ENCODE measurements around the gene OPRL1. TPM values are rescaled to one million over a fixed set of nuclear protein-coding genes. Genes with fewer than 3 reads are reported as not detected.

The OPRL1 gene
- total and polyA plus RNA-seq, 4 donors: 5.2 to 26.3 (median 18.6) TPM

DNA sequence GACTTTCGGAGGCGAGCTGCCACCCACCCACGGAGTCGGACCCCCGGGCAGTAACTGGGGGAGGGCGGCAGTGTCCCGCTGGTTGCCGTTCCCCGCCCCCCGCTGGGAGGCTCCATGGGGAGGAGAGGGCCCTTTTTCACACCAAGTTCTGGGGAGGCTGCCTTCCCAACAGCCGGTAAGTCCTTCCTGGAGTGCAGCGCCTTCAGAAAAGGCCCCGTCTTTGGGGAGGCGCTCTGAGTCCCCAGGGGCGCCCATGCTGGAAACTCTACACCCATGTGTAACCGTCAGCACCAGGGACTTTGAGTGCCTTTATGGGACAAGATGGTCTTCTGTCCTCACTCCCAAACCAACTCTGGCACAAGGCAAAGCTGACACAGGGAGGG, 30.0 kb upstream of the OPRL1 start:
- no peaks in the 10 kb centered on the region for H3K9me3 ChIP-seq (ENCODE audit: control insufficient read depth, insufficient read depth, low read length)
- peaks cover 39% of the 10 kb centered on the region for H3K4me1 ChIP-seq (ENCODE audit: control insufficient read depth, insufficient read depth, low read length)
- H3K27ac ChIP-seq (ENCODE audit: low read depth, low read length): peak overlapping the region; percentile 15
- 15% methylated on average over 15 of the region's 16 CpGs for WGBS (ENCODE audit: insufficient coverage)
- peaks cover 63% of the 10 kb centered on the region for H3K27me3 ChIP-seq (ENCODE audit: control insufficient read depth, insufficient read depth, low read length)
- H3K36me3 ChIP-seq (ENCODE audit: control insufficient read depth, insufficient read depth, low read length): no peaks in the 10 kb centered on the region
- no peak for DNase-seq (ENCODE audit: low read depth in 4 of 6, low spot score in 6 of 6)
- H3K4me3 ChIP-seq (ENCODE audit: low read depth, low read length): no peak overlapping the region

DNA sequence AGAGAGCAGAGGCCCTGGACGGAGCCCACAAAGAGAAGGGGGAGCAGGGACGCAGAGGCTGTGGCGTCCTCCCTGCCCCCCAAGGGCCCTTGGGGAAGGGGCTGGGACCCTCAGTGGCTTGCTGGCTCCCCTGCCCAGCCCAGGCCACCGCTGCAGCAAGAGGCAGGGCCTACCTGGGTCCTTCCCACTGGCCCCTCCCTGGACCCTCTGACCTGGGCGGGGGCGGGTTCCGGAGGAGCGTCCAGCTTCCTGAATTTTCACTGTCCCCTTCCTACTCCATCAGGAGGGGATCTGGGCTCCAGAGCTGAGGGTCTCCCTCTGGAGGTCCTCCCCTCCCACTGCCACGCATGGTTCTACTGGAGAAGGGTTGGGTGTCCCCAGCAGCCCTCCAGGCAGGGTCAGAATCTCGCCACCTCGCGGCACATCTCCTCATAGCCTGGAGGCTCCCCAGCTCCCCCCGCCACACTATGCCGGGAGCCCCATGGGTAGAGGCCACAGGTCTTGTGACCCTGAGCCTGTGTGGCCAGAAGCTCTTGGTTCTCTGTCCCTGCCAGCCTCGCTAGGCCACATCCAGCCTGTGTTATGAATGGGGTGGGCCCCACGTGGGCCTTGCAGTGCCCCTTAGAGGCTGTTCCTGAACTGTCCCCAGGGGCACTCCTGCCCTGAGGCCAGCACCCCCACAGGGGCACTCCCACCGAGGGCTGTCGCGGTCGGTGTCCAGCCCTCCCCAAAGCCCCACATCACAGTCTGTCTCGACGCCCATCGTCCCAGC, 29.4 kb upstream of the OPRL1 start:
- peaks cover 41% of the 10 kb centered on the region for H3K4me1 ChIP-seq (ENCODE audit: control insufficient read depth, insufficient read depth, low read length)
- 68% methylated on average over 22 of the region's 23 CpGs for WGBS (ENCODE audit: insufficient coverage)
- no peak overlapping the region for H3K4me3 ChIP-seq (ENCODE audit: low read depth, low read length)
- no peak for DNase-seq (ENCODE audit: low read depth in 4 of 6, low spot score in 6 of 6)
- peak overlapping the region; percentile 15 for H3K27ac ChIP-seq (ENCODE audit: low read depth, low read length)
- H3K36me3 ChIP-seq (ENCODE audit: control insufficient read depth, insufficient read depth, low read length): no peaks in the 10 kb centered on the region
- H3K27me3 ChIP-seq (ENCODE audit: control insufficient read depth, insufficient read depth, low read length): peaks cover 58% of the 10 kb centered on the region
- H3K9me3 ChIP-seq (ENCODE audit: control insufficient read depth, insufficient read depth, low read length): no peaks in the 10 kb centered on the region

DNA sequence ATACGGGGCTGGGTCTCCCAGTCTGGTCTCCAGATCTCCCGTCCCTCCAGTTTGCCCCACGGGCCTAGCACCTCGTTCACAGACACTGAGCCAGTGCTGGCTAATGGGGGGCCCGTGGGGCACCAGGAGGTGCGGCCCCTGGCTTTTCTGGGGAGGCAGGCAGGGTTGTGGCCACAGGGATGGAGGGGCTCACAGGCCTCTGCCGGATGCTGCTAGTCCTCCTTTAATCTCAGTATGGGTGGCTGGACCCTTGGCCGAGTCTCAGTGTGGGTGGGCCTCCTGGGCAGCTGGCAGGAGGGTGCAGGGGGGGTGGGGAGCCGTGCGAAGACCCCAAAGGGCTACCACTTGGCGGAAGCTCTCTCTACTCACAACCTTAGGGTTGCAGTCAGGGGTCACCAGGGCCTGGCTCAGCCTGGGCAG, 28.8 kb upstream of the OPRL1 start:
- no peak for DNase-seq (ENCODE audit: low read depth in 4 of 6, low spot score in 6 of 6)
- peak overlapping the region; percentile 15 for H3K27ac ChIP-seq (ENCODE audit: low read depth, low read length)
- no peaks in the 10 kb centered on the region for H3K9me3 ChIP-seq (ENCODE audit: control insufficient read depth, insufficient read depth, low read length)
- peaks cover 57% of the 10 kb centered on the region for H3K27me3 ChIP-seq (ENCODE audit: control insufficient read depth, insufficient read depth, low read length)
- H3K4me1 ChIP-seq (ENCODE audit: control insufficient read depth, insufficient read depth, low read length): peaks cover 47% of the 10 kb centered on the region
- WGBS (ENCODE audit: insufficient coverage): 84% methylated on average over 11 of the region's 11 CpGs
- no peak overlapping the region for H3K4me3 ChIP-seq (ENCODE audit: low read depth, low read length)
- no peaks in the 10 kb centered on the region for H3K36me3 ChIP-seq (ENCODE audit: control insufficient read depth, insufficient read depth, low read length)

DNA sequence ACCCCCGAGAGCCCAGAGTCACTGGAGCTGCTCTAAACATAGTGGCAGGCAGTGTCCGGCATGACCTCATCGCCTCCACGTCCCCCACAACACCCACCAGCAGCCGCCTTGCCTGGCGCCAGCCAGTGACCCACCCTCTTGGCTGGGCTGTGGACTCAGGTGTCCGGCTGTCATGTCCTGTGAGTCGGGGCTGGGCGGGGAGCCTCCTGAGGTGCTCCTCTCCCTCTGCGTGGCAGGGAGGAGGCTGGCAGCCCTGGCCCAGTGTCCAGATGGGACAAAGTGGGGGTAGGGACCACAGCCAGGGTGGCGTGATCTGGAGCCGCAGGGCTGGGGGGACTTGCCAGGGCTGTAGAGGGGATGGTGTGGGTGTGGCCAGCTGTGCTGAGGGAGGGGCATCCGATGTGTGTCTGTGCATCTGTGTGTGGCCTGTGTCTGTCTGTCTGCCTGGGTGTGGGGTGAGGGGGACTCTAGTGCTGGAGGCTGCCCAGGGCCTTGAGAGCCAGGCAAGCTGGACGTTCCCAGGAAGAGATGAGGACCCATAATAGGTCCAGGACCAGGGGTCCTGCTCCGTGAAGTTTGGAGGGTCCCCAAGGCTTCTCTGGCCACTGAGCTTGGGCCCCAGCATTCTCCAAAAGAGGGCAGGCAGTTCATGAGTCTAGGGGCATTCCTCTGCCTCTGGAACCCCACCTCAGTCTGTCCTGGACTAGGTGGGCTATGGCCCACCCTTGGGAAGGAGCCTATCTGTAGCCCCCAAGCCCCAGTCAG, 28.1 kb upstream of the OPRL1 start:
- Histone ChIP-seq H3K27ac (ENCODE audit: low read depth, low read length) (peak overlapping the region; percentile 15), H3K4me1 (ENCODE audit: control insufficient read depth, insufficient read depth, low read length) (peaks cover 54% of the 10 kb centered on the region), H3K4me3 (ENCODE audit: low read depth, low read length) (no peak overlapping the region), H3K36me3 (ENCODE audit: control insufficient read depth, insufficient read depth, low read length) (no peaks in the 10 kb centered on the region), H3K27me3 (ENCODE audit: control insufficient read depth, insufficient read depth, low read length) (peaks cover 50% of the 10 kb centered on the region), H3K9me3 (ENCODE audit: control insufficient read depth, insufficient read depth, low read length) (no peaks in the 10 kb centered on the region)
- 87% methylated on average over 14 of the region's 15 CpGs for WGBS (ENCODE audit: insufficient coverage)
- DNase-seq (ENCODE audit: low read depth in 4 of 6, low spot score in 6 of 6): no peak

DNA sequence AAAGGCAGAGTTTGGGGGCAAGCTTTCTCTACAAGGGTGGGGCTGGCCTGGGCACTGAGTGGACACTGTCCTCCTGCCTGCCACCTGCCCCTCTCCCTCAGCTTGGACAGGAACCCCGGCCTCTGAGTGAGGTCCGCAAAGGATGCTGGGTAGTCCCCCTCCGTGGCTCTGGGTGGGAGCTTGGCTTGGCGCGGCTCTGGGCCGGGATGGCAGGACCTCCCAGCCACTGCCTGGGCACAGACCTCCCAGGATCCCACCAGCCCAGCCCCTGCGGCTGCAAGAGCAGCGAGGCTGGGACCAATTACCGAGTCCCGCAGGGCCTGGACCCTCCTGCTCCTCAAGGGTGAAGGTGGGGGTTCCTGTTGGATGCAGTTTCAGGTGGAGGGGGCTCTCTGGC, 27.6 kb upstream of the OPRL1 start:
- Histone ChIP-seq H3K36me3 (ENCODE audit: control insufficient read depth, insufficient read depth, low read length) (no peaks in the 10 kb centered on the region), H3K9me3 (ENCODE audit: control insufficient read depth, insufficient read depth, low read length) (no peaks in the 10 kb centered on the region), H3K4me3 (ENCODE audit: low read depth, low read length) (no peak overlapping the region), H3K27me3 (ENCODE audit: control insufficient read depth, insufficient read depth, low read length) (peaks cover 49% of the 10 kb centered on the region), H3K4me1 (ENCODE audit: control insufficient read depth, insufficient read depth, low read length) (peaks cover 60% of the 10 kb centered on the region), H3K27ac (ENCODE audit: low read depth, low read length) (no peak overlapping the region)
- no peak for DNase-seq (ENCODE audit: low read depth in 4 of 6, low spot score in 6 of 6)
- WGBS (ENCODE audit: insufficient coverage): 89% methylated on average over 7 of the region's 10 CpGs

DNA sequence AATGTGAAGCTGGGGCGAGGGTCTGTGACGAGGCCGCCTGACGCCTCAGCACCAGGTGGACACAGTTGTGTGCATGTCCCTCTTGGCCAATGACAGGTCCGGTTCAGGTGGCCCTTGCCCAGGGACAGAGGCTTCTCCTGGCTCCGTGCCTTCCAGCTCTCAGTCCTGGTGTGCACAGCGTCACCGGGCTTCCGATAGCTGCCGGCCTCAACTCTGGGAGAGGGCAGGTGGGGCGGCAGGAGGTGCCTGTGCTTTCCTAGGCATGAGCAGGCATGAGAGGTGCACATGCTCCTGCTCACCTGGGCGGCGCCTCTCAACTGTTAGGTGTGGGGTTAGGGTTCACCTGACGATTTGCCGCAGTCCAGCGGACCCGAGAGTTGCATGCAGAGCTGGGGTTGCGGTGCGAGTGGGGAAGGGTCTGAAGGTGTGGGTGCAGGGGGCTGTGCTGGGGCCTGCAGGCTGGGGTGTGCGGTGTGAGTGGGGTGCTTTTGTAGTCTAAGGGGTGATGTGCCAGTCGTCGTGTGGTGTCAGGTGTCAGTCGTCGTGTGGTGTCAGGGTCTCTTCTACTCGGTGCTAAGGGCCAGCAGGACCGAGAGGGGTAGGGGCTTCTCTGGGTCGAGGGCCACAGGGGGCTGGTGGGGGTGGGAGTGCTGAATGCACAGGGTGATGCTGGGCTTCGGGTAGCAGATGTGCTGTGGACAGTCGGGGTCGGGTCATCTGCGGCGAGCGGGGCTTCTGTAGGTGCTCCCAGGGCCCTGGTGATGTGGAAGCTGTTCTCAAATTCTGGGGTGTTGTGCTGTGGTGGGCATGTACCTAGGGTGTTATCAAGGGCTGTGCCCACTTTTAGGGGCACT, 26.7 kb upstream of the OPRL1 start:
- Histone ChIP-seq H3K4me1 (ENCODE audit: control insufficient read depth, insufficient read depth, low read length) (peaks cover 62% of the 10 kb centered on the region), H3K9me3 (ENCODE audit: control insufficient read depth, insufficient read depth, low read length) (no peaks in the 10 kb centered on the region), H3K27ac (ENCODE audit: low read depth, low read length) (no peak overlapping the region), H3K27me3 (ENCODE audit: control insufficient read depth, insufficient read depth, low read length) (peaks cover 42% of the 10 kb centered on the region), H3K36me3 (ENCODE audit: control insufficient read depth, insufficient read depth, low read length) (no peaks in the 10 kb centered on the region), H3K4me3 (ENCODE audit: low read depth, low read length) (no peak overlapping the region)
- WGBS (ENCODE audit: insufficient coverage): 75% methylated on average over 33 of the region's 33 CpGs
- no peak for DNase-seq (ENCODE audit: low read depth in 4 of 6, low spot score in 6 of 6)

DNA sequence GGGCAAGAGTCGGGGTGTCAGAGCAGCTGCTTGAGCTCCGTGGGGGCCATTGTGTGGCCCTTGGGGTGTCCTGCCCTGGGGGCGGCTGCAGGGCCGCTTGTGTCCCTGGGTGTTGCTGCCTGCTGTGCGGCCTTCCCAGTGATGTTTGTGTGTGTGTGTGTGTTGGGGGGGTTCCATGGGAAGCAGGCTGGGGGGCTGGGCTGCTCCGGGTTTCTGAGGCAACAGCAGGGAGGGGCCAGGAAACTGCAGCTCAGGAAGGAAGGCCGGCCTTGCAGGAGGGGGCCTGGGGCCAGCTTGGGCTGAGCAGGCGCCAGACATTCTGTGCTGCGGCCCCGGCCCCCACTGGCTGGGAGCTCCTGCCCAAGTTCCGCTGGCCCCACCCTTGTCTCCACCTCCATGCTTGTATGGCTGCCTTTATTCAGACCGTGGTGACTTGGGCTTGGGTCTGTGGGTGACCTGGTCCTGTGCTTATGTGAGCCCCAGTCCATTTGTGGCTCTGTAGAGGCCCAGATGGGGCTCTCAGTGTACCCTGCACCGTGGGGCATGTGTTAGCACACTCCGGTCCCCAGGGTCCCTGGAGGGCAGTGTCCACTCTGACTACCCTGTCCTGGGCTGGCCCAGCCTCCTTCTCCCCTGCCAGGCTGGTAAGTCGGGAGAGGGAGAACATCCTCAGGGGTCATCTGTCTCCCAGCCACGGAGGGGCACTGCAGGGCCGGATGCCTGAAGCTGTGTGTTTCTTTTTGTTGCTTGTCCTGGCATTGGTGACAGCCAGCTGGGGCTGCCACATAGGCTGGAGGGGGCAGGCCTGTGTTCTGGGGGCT, 25.8 kb upstream of the OPRL1 start:
- peak overlapping the region; percentile 45 for H3K27ac ChIP-seq (ENCODE audit: low read depth, low read length)
- no peaks in the 10 kb centered on the region for H3K36me3 ChIP-seq (ENCODE audit: control insufficient read depth, insufficient read depth, low read length)
- WGBS (ENCODE audit: insufficient coverage): 34% methylated on average over 13 of the region's 17 CpGs
- DNase-seq (ENCODE audit: low read depth in 4 of 6, low spot score in 6 of 6): peak in 1 of 6 donors; percentile 53
- peaks cover 62% of the 10 kb centered on the region for H3K4me1 ChIP-seq (ENCODE audit: control insufficient read depth, insufficient read depth, low read length)
- H3K9me3 ChIP-seq (ENCODE audit: control insufficient read depth, insufficient read depth, low read length): no peaks in the 10 kb centered on the region
- H3K4me3 ChIP-seq (ENCODE audit: low read depth, low read length): no peak overlapping the region
- H3K27me3 ChIP-seq (ENCODE audit: control insufficient read depth, insufficient read depth, low read length): peaks cover 39% of the 10 kb centered on the region

DNA sequence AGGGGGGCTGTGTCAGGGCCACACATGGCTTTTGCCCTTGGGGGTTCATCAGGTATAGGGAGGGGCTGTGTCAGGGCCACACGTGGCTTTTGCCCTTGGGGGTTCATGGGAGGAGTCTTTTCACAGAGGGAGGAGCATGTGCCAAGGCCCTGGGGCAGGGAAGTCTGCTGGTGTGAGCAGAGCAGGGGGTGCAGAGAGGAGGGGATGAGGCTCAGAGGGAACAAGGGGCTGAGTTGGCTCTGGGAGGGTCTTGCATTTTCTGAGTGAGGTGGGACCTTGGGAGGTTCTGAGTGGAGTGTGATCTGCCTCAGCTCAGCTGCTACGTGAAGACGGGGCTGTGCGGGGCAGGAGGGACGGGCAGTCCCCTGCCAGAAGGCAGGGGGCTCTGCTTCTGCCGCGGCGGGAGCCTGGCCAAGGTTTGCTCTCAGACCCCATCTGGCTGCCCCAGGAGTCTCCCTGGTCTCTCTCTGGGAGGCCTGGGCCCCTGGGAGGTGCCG, 24.4 kb upstream of the OPRL1 start:
- peaks cover 31% of the 10 kb centered on the region for H3K27me3 ChIP-seq (ENCODE audit: control insufficient read depth, insufficient read depth, low read length)
- 61% methylated on average over 9 of the region's 9 CpGs for WGBS (ENCODE audit: insufficient coverage)
- no peaks in the 10 kb centered on the region for H3K36me3 ChIP-seq (ENCODE audit: control insufficient read depth, insufficient read depth, low read length)
- H3K27ac ChIP-seq (ENCODE audit: low read depth, low read length): peak overlapping the region; percentile 15
- H3K4me3 ChIP-seq (ENCODE audit: low read depth, low read length): no peak overlapping the region
- no peak for DNase-seq (ENCODE audit: low read depth in 4 of 6, low spot score in 6 of 6)
- H3K9me3 ChIP-seq (ENCODE audit: control insufficient read depth, insufficient read depth, low read length): no peaks in the 10 kb centered on the region
- peaks cover 54% of the 10 kb centered on the region for H3K4me1 ChIP-seq (ENCODE audit: control insufficient read depth, insufficient read depth, low read length)
